HepG2 (cell line): Measurements from ENCODE around the gene TICAM2. TPM values are rescaled to one million over a fixed set of nuclear protein-coding genes. Genes with fewer than 3 reads are reported as not detected.
A peak's percentile ranks its signal among the peaks of the same experiment; 100 is the strongest.

Source experiments
- ETV5 ChIP-seq: IDR thresholded peaks from 2 replicates; pipeline ENCODE4 v1.6.1; 2018; ENCODE audit warnings: missing biosample characterization, missing genetic modification reagents, inconsistent platforms, borderline replicate concordance
- JUN ChIP-seq: sonication (generic); formaldehyde crosslinking; IDR thresholded peaks from 2 replicates; pipeline ENCODE4 v1.4.0; 2020; ENCODE audit warnings: mild to moderate bottlenecking, missing genetic modification reagents
- REL ChIP-seq: sonication (generic); formaldehyde crosslinking; conservative IDR thresholded peaks from 2 replicates; pipeline ENCODE4 v1.8.0; 2022; ENCODE audit warnings: mild to moderate bottlenecking, missing genetic modification reagents, moderate library complexity
- SNRNP70 ChIP-seq: fragments of 200-400 bp; formaldehyde crosslinking; IDR thresholded peaks from 2 replicates; pipeline ENCODE4 v1.6.1; 2017; ENCODE audit warnings: mild to moderate bottlenecking, low read depth, low read length, moderate library complexity
- SP140L ChIP-seq: sonication (generic); formaldehyde crosslinking; IDR thresholded peaks from 2 replicates; pipeline ENCODE4 v1.4.0; 2020; ENCODE audit warnings: missing genetic modification reagents, borderline replicate concordance
- ZC3H13 ChIP-seq: sonication (generic); formaldehyde crosslinking; IDR thresholded peaks from 2 replicates; pipeline ENCODE4 v1.8.1; 2023; ENCODE audit warnings: mild to moderate bottlenecking, missing genetic modification reagents, moderate library complexity
- ZNF160 ChIP-seq: sonication (generic); formaldehyde crosslinking; IDR thresholded peaks from 2 replicates; pipeline ENCODE4 v1.8.0; 2022; ENCODE audit warnings: mild to moderate bottlenecking, inconsistent platforms, missing genetic modification reagents
- ZNF3 ChIP-seq: IDR thresholded peaks from 2 replicates; pipeline ENCODE4 v1.7.0; 2017; ENCODE audit warnings: inconsistent platforms
- ZNF777 ChIP-seq: sonication (generic); formaldehyde crosslinking; IDR thresholded peaks from 2 replicates; pipeline ENCODE4 v1.4.0; 2020; ENCODE audit warnings: missing genetic modification reagents
- polyA plus RNA-seq, 8 experiments: library from polyadenylated mRNA; depleted of rRNA in 3 of 8; stranded (reverse) in 7 of 8; unstranded in 1 of 8; fragments of >200 nt; fragmentation: Illumina TruSeq in 4 of 8; extraction: Trizol in 4 of 8; gene quantifications; 2 replicates each; pipeline versions ENCODE4 v1.2.1 to v1.2.3, GENCODE V29; 2011 to 2016; ENCODE audit warnings: low read depth in 4 of 8, missing spikeins in 1 of 8, mixed read lengths in 1 of 8; ENCODE audit not compliant: insufficient read depth in 1 of 8
- total RNA-seq, 5 experiments: library from RNA; depleted of rRNA; stranded (reverse); fragments of >200 nt; fragmentation: Illumina TruSeq; extraction: Trizol; gene quantifications; 2 replicates each; pipeline ENCODE4 v1.2.3, GENCODE V29; 2016; ENCODE audit warnings: low read depth in 1 of 5
- TF ChIP-seq, protein P1 (sequence below): sonication (generic); formaldehyde crosslinking; IDR thresholded peaks from 2 replicates; pipeline ENCODE4 v1.4.0; 2020; ENCODE audit warnings: missing genetic modification reagents, borderline replicate concordance
- TF ChIP-seq, protein P2 (sequence below): sonication (generic); formaldehyde crosslinking; IDR thresholded peaks from 2 replicates; pipeline ENCODE4 v1.4.0; 2020; ENCODE audit warnings: missing genetic modification reagents, mild to moderate bottlenecking, borderline replicate concordance
- TF ChIP-seq, protein P3 (sequence below): sonication (generic); formaldehyde crosslinking; IDR thresholded peaks from 2 replicates; pipeline ENCODE4 v1.4.0; 2020; ENCODE audit warnings: mild to moderate bottlenecking, missing genetic modification reagents, borderline replicate concordance
- TF ChIP-seq, protein P4 (sequence below): sonication (generic); formaldehyde crosslinking; IDR thresholded peaks from 2 replicates; pipeline ENCODE4 v1.4.0; 2020; ENCODE audit warnings: missing genetic modification reagents
- TF ChIP-seq, protein P5 (sequence below): IDR thresholded peaks from 2 replicates; pipeline ENCODE4 v1.4.0; 2020; ENCODE audit warnings: mild to moderate bottlenecking, missing genetic modification reagents

The TICAM2 gene
- total and polyA plus RNA-seq, 2 of the 13 experiments (the other 11 are each of a cell fraction or from before 2014, with no cell fraction given): 0.04 TPM; not detected in 1

DNA sequence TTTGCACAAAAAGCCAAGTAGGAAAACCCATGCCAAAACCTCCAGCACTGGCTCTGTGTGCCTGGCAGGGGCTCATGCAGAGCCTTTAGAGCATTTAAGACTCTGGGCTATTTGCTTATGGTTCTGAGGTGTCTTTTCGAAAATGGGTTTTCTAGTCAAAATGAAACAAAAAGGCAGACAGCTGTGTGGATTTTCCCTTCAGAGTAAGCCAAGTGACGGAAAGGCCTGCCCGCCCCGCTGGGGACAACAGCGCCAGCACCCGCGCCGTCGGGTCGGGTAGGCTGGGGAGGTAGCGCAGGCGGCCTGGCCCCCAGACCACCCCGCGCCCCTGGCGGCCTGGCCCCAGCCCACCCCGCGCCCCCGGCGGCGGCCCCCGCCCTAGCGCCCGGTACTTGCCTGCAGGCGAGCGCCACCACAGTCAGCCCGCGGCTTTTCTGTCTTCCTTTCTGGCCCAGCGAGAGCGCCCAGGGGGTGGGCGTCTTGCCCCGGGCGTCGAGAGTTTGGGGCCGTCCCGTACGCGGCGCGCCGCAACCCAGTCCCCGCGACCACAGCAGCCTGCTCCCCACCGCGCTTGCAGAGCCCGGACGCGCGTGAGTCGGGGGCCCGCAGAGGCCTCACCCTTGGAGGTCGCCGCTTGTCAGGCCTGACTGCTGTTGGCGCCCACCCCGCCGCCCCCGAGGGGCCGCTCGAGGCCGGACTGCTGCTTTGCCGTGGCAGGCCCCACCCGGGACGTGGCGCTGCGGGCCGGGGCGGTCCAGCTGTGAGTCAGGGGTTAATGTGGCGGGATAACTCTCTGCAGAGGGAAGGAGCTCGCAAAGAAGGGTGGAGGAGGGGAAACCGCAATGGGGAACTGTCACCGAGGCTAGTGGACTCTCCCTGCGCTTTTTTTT lies at the start of gene TICAM2 (continued):
- TF ChIP-seq, protein P1, sequence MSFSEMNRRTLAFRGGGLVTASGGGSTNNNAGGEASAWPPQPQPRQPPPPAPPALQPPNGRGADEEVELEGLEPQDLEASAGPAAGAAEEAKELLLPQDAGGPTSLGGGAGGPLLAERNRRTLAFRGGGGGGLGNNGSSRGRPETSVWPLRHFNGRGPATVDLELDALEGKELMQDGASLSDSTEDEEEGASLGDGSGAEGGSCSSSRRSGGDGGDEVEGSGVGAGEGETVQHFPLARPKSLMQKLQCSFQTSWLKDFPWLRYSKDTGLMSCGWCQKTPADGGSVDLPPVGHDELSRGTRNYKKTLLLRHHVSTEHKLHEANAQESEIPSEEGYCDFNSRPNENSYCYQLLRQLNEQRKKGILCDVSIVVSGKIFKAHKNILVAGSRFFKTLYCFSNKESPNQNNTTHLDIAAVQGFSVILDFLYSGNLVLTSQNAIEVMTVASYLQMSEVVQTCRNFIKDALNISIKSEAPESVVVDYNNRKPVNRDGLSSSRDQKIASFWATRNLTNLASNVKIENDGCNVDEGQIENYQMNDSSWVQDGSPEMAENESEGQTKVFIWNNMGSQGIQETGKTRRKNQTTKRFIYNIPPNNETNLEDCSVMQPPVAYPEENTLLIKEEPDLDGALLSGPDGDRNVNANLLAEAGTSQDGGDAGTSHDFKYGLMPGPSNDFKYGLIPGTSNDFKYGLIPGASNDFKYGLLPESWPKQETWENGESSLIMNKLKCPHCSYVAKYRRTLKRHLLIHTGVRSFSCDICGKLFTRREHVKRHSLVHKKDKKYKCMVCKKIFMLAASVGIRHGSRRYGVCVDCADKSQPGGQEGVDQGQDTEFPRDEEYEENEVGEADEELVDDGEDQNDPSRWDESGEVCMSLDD: no peak
- TF ChIP-seq ZNF160 (CRISPR knock-in tag): no peak
- TF ChIP-seq, protein P2, sequence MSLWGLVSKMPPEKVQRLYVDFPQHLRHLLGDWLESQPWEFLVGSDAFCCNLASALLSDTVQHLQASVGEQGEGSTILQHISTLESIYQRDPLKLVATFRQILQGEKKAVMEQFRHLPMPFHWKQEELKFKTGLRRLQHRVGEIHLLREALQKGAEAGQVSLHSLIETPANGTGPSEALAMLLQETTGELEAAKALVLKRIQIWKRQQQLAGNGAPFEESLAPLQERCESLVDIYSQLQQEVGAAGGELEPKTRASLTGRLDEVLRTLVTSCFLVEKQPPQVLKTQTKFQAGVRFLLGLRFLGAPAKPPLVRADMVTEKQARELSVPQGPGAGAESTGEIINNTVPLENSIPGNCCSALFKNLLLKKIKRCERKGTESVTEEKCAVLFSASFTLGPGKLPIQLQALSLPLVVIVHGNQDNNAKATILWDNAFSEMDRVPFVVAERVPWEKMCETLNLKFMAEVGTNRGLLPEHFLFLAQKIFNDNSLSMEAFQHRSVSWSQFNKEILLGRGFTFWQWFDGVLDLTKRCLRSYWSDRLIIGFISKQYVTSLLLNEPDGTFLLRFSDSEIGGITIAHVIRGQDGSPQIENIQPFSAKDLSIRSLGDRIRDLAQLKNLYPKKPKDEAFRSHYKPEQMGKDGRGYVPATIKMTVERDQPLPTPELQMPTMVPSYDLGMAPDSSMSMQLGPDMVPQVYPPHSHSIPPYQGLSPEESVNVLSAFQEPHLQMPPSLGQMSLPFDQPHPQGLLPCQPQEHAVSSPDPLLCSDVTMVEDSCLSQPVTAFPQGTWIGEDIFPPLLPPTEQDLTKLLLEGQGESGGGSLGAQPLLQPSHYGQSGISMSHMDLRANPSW (CRISPR knock-in tag): no peak
- no peak for TF ChIP-seq ZNF3 (CRISPR knock-in tag)
- TF ChIP-seq ETV5 (CRISPR knock-in tag): no peak
- TF ChIP-seq, protein P3, sequence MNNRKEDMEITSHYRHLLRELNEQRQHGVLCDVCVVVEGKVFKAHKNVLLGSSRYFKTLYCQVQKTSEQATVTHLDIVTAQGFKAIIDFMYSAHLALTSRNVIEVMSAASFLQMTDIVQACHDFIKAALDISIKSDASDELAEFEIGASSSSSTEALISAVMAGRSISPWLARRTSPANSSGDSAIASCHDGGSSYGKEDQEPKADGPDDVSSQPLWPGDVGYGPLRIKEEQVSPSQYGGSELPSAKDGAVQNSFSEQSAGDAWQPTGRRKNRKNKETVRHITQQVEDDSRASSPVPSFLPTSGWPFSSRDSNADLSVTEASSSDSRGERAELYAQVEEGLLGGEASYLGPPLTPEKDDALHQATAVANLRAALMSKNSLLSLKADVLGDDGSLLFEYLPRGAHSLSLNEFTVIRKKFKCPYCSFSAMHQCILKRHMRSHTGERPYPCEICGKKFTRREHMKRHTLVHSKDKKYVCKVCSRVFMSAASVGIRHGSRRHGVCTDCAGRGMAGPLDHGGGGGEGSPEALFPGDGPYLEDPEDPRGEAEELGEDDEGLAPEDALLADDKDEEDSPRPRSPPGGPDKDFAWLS (CRISPR knock-in tag): no peak
- no peak for TF ChIP-seq REL (CRISPR knock-in tag)
- TF ChIP-seq, protein P4, sequence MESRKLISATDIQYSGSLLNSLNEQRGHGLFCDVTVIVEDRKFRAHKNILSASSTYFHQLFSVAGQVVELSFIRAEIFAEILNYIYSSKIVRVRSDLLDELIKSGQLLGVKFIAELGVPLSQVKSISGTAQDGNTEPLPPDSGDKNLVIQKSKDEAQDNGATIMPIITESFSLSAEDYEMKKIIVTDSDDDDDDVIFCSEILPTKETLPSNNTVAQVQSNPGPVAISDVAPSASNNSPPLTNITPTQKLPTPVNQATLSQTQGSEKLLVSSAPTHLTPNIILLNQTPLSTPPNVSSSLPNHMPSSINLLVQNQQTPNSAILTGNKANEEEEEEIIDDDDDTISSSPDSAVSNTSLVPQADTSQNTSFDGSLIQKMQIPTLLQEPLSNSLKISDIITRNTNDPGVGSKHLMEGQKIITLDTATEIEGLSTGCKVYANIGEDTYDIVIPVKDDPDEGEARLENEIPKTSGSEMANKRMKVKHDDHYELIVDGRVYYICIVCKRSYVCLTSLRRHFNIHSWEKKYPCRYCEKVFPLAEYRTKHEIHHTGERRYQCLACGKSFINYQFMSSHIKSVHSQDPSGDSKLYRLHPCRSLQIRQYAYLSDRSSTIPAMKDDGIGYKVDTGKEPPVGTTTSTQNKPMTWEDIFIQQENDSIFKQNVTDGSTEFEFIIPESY (CRISPR knock-in tag): peak; percentile 85
- no peak for TF ChIP-seq SP140L
- TF ChIP-seq ZNF777 (CRISPR knock-in tag): peak; percentile 88
- TF ChIP-seq JUN: no peak
- no peak for TF ChIP-seq SNRNP70
- TF ChIP-seq, protein P5, sequence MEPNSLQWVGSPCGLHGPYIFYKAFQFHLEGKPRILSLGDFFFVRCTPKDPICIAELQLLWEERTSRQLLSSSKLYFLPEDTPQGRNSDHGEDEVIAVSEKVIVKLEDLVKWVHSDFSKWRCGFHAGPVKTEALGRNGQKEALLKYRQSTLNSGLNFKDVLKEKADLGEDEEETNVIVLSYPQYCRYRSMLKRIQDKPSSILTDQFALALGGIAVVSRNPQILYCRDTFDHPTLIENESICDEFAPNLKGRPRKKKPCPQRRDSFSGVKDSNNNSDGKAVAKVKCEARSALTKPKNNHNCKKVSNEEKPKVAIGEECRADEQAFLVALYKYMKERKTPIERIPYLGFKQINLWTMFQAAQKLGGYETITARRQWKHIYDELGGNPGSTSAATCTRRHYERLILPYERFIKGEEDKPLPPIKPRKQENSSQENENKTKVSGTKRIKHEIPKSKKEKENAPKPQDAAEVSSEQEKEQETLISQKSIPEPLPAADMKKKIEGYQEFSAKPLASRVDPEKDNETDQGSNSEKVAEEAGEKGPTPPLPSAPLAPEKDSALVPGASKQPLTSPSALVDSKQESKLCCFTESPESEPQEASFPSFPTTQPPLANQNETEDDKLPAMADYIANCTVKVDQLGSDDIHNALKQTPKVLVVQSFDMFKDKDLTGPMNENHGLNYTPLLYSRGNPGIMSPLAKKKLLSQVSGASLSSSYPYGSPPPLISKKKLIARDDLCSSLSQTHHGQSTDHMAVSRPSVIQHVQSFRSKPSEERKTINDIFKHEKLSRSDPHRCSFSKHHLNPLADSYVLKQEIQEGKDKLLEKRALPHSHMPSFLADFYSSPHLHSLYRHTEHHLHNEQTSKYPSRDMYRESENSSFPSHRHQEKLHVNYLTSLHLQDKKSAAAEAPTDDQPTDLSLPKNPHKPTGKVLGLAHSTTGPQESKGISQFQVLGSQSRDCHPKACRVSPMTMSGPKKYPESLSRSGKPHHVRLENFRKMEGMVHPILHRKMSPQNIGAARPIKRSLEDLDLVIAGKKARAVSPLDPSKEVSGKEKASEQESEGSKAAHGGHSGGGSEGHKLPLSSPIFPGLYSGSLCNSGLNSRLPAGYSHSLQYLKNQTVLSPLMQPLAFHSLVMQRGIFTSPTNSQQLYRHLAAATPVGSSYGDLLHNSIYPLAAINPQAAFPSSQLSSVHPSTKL: no peak
- TF ChIP-seq ZC3H13 (CRISPR knock-in tag): no peak
